SK-N-SH treated with all-trans-retinoic acid at 6 μM for 48 hours (cell line): ENCODE data around the gene IQSEC2.

Source experiments
- ATAC-seq: fragments of 200-7000 bp; cut with Tn5 transposase; 3 replicates; pipeline ENCODE4 v1.9.1; 2020; ENCODE audit warnings: mild to moderate bottlenecking, moderate library complexity
- ARNTL ChIP-seq: fragments of 450-650 bp; formaldehyde crosslinking; IDR thresholded peaks from 2 replicates; pipeline ENCODE4 v1.5.0; 2020; ENCODE audit warnings: low read depth, mild to moderate bottlenecking, moderate library complexity, borderline replicate concordance
- ESRRG ChIP-seq: fragments of 250-450 bp; sonication (Bioruptor Pico); IDR thresholded peaks from 2 replicates; pipeline ENCODE4 v1.6.1; 2021; ENCODE audit warnings: mild to moderate bottlenecking
- GLIS3 ChIP-seq: fragments of 250-450 bp; sonication (Bioruptor Pico); IDR thresholded peaks from 2 replicates; pipeline ENCODE4 v1.5.0; 2020; ENCODE audit warnings: mild to moderate bottlenecking, moderate library complexity
- ISL1 ChIP-seq: fragments of 250-450 bp; sonication (Bioruptor Pico); IDR thresholded peaks from 2 replicates; pipeline ENCODE4 v2.1.2; 2022; ENCODE audit warnings: mild to moderate bottlenecking, moderate library complexity
- OSR1 ChIP-seq: fragments of 250-450 bp; sonication (Bioruptor Pico); IDR thresholded peaks from 2 replicates; pipeline ENCODE4 v1.8.0; 2022; ENCODE audit warnings: moderate library complexity, mild to moderate bottlenecking, inconsistent platforms
- PPARA ChIP-seq: fragments of 250-450 bp; sonication (Bioruptor Pico); IDR thresholded peaks from 2 replicates; pipeline ENCODE4 v1.5.0; 2020; ENCODE audit warnings: mild to moderate bottlenecking, borderline replicate concordance
- SNAI2 ChIP-seq: fragments of 250-450 bp; sonication (Bioruptor Pico); IDR thresholded peaks from 2 replicates; pipeline ENCODE4 v1.5.0; 2020; ENCODE audit warnings: mild to moderate bottlenecking, moderate library complexity
- ZC3H10 ChIP-seq: fragments of 250-450 bp; sonication (Bioruptor Pico); IDR thresholded peaks from 2 replicates; pipeline ENCODE4 v1.5.1; 2021; ENCODE audit warnings: mild to moderate bottlenecking, moderate library complexity
- ZFP3 ChIP-seq: fragments of 250-450 bp; sonication (Bioruptor Pico); IDR thresholded peaks from 2 replicates; pipeline ENCODE4 v1.5.0; 2020; ENCODE audit warnings: mild to moderate bottlenecking, moderate library complexity
- ZFP30 ChIP-seq: fragments of 450-650 bp; formaldehyde crosslinking; IDR thresholded peaks from 2 replicates; pipeline ENCODE4 v1.5.0; 2022; ENCODE audit warnings: mild to moderate bottlenecking, moderate library complexity
- ZNF565 ChIP-seq: fragments of 450-650 bp; formaldehyde crosslinking; conservative IDR thresholded peaks from 2 replicates; pipeline ENCODE4 v1.5.0; 2020; ENCODE audit warnings: low read depth, mild to moderate bottlenecking, moderate library complexity
- ZNF70 ChIP-seq: fragments of 450-650 bp; formaldehyde crosslinking; IDR thresholded peaks from 2 replicates; pipeline ENCODE4 v1.5.0; 2020; ENCODE audit warnings: mild to moderate bottlenecking, moderate library complexity
- TF ChIP-seq, protein P1 (sequence below): fragments of 250-450 bp; sonication (Bioruptor Pico); IDR thresholded peaks from 2 replicates; pipeline ENCODE4 v1.8.0; 2021; ENCODE audit warnings: low read depth, mild to moderate bottlenecking, moderate library complexity, borderline replicate concordance
- TF ChIP-seq, protein P2 (sequence below): fragments of 250-450 bp; sonication (Bioruptor Pico); IDR thresholded peaks from 2 replicates; pipeline ENCODE4 v1.8.0; 2020; ENCODE audit warnings: mild to moderate bottlenecking, moderate library complexity, borderline replicate concordance
- TF ChIP-seq, protein P3 (sequence below): fragments of 250-450 bp; sonication (Bioruptor Pico); IDR thresholded peaks from 2 replicates; pipeline ENCODE4 v1.5.1; 2021; ENCODE audit warnings: mild to moderate bottlenecking, moderate library complexity
- TF ChIP-seq, protein P4 (sequence below): fragments of 250-450 bp; sonication (Bioruptor Pico); IDR thresholded peaks from 2 replicates; pipeline ENCODE4 v1.5.1; 2020; ENCODE audit warnings: low read depth, mild to moderate bottlenecking, moderate library complexity
- TF ChIP-seq, protein P5 (sequence below): fragments of 250-450 bp; sonication (Bioruptor Pico); IDR thresholded peaks from 2 replicates; pipeline ENCODE4 v1.5.0; 2020; ENCODE audit warnings: mild to moderate bottlenecking, moderate library complexity

Gene IQSEC2

DNA sequence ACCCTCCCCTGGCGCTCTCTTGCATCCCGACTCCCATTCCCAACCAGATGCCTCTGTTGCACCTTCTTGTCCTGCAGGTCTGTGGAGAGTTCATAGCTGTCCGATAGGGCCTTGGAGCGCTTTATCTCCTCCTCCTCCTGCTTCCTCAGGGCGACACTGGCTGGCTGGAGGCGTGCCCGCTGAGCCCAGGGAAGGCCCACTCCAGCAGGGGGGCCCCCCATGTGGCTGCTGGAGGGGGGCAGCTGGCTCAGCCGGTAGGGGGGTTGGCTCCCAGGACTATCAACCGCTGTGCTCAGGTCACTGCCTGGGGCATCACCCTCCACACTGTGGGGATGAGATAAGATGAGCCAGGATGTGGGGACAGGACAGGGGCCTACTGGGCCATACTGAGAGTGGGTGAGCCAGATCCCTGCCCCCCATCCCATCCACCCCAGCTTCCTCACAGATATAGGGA is 25.6 kb downstream of the IQSEC2 start:
- ATAC-seq = no peak
- TF ChIP-seq, protein P1, sequence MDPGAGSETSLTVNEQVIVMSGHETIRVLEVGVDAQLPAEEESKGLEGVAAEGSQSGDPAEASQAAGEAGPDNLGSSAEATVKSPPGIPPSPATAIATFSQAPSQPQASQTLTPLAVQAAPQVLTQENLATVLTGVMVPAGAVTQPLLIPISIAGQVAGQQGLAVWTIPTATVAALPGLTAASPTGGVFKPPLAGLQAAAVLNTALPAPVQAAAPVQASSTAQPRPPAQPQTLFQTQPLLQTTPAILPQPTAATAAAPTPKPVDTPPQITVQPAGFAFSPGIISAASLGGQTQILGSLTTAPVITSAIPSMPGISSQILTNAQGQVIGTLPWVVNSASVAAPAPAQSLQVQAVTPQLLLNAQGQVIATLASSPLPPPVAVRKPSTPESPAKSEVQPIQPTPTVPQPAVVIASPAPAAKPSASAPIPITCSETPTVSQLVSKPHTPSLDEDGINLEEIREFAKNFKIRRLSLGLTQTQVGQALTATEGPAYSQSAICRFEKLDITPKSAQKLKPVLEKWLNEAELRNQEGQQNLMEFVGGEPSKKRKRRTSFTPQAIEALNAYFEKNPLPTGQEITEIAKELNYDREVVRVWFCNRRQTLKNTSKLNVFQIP = no peak
- TF ChIP-seq ZNF565 (CRISPR knock-in tag) (no peak), SNAI2 (CRISPR knock-in tag) (no peak), ISL1 (no peak), ARNTL (no peak), PPARA (CRISPR knock-in tag) (no peak), OSR1 (CRISPR knock-in tag) (no peak), ZNF70 (CRISPR knock-in tag) (no peak), ESRRG (no peak), ZFP30 (CRISPR knock-in tag) (no peak), ZC3H10 (CRISPR knock-in tag) (no peak), ZFP3 (CRISPR knock-in tag) (no peak)
- TF ChIP-seq, protein P2, sequence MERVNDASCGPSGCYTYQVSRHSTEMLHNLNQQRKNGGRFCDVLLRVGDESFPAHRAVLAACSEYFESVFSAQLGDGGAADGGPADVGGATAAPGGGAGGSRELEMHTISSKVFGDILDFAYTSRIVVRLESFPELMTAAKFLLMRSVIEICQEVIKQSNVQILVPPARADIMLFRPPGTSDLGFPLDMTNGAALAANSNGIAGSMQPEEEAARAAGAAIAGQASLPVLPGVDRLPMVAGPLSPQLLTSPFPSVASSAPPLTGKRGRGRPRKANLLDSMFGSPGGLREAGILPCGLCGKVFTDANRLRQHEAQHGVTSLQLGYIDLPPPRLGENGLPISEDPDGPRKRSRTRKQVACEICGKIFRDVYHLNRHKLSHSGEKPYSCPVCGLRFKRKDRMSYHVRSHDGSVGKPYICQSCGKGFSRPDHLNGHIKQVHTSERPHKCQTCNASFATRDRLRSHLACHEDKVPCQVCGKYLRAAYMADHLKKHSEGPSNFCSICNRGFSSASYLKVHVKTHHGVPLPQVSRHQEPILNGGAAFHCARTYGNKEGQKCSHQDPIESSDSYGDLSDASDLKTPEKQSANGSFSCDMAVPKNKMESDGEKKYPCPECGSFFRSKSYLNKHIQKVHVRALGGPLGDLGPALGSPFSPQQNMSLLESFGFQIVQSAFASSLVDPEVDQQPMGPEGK = no peak
- TF ChIP-seq, protein P3, sequence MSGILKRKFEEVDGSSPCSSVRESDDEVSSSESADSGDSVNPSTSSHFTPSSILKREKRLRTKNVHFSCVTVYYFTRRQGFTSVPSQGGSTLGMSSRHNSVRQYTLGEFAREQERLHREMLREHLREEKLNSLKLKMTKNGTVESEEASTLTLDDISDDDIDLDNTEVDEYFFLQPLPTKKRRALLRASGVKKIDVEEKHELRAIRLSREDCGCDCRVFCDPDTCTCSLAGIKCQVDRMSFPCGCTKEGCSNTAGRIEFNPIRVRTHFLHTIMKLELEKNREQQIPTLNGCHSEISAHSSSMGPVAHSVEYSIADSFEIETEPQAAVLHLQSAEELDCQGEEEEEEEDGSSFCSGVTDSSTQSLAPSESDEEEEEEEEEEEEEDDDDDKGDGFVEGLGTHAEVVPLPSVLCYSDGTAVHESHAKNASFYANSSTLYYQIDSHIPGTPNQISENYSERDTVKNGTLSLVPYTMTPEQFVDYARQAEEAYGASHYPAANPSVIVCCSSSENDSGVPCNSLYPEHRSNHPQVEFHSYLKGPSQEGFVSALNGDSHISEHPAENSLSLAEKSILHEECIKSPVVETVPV (CRISPR knock-in tag) = no peak
- TF ChIP-seq, protein P4, sequence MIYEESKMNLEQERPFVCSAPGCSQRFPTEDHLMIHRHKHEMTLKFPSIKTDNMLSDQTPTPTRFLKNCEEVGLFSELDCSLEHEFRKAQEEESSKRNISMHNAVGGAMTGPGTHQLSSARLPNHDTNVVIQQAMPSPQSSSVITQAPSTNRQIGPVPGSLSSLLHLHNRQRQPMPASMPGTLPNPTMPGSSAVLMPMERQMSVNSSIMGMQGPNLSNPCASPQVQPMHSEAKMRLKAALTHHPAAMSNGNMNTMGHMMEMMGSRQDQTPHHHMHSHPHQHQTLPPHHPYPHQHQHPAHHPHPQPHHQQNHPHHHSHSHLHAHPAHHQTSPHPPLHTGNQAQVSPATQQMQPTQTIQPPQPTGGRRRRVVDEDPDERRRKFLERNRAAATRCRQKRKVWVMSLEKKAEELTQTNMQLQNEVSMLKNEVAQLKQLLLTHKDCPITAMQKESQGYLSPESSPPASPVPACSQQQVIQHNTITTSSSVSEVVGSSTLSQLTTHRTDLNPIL (CRISPR knock-in tag) = no peak
- TF ChIP-seq, protein P5, sequence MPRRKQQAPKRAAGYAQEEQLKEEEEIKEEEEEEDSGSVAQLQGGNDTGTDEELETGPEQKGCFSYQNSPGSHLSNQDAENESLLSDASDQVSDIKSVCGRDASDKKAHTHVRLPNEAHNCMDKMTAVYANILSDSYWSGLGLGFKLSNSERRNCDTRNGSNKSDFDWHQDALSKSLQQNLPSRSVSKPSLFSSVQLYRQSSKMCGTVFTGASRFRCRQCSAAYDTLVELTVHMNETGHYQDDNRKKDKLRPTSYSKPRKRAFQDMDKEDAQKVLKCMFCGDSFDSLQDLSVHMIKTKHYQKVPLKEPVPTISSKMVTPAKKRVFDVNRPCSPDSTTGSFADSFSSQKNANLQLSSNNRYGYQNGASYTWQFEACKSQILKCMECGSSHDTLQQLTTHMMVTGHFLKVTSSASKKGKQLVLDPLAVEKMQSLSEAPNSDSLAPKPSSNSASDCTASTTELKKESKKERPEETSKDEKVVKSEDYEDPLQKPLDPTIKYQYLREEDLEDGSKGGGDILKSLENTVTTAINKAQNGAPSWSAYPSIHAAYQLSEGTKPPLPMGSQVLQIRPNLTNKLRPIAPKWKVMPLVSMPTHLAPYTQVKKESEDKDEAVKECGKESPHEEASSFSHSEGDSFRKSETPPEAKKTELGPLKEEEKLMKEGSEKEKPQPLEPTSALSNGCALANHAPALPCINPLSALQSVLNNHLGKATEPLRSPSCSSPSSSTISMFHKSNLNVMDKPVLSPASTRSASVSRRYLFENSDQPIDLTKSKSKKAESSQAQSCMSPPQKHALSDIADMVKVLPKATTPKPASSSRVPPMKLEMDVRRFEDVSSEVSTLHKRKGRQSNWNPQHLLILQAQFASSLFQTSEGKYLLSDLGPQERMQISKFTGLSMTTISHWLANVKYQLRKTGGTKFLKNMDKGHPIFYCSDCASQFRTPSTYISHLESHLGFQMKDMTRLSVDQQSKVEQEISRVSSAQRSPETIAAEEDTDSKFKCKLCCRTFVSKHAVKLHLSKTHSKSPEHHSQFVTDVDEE (CRISPR knock-in tag) = no peak

DNA sequence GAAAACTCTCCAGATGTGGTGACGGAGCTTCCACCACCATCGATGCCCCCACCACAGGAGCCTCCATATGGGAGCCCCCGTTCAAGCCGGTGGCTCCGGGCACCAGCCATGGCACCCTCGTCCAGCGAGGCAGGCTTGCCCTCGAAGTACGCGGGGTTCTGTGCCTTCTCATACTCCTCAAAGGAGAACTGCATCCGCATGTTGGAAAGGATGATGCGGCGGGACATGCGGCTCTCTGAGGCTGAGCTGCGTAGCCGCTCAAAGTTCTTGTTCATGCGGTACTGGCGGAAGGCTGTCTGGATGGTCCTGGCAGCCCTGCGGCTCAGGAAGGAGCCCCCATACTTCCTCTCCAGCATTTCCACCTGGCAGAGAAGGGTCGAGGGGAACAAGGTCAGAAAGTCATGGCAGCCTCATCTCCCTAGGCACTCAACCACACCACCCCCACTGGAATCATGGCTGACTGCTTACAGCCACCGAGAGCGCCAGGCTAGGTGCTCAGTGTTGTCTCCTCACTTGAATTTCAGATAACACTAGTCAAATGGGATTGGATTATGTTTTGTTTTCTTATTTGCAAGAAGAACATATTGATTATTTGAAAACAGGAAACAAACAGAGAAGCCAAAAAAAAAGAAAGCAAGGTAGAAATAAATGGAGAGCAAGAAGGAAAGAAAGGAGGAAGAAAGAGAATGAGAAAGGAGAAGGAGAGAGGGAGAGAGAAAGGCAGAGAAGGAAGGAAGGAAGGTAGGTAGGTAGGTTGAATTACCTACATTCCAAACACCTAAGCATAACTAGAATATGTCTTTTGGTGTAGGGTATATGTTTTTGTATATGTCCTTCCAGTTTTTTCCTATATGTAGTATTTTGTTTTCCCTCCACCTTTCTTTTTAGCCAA is 26.6 kb downstream of the IQSEC2 start:
- no peak for ATAC-seq
- TF ChIP-seq ZFP30 (CRISPR knock-in tag) (no peak), ZFP3 (CRISPR knock-in tag) (no peak), GLIS3 (CRISPR knock-in tag) (no peak)
- TF ChIP-seq, protein P5 (CRISPR knock-in tag) = no peak
- TF ChIP-seq, protein P2 = no peak
